OCI-LY7 (cell line): ENCODE results near the gene PSME3.

ENCODE experiments used
- CTCF ChIP-seq: fragments of 200-600 bp; sonication (generic); conservative IDR thresholded peaks from 2 replicates; pipeline ENCODE4 v1.5.1; 2014; ENCODE audit warnings: mild to moderate bottlenecking, antibody characterized with exemption, low read length, moderate library complexity, mixed read lengths
- EZH2phosphoT487 ChIP-seq: fragments of 200-600 bp; sonication (generic); IDR thresholded peaks from 2 replicates; pipeline ENCODE4 v1.6.1; 2018; ENCODE audit warnings: low read depth, borderline replicate concordance, mild to moderate bottlenecking, mixed run types, antibody characterized with exemption, low read length, moderate library complexity, mixed read lengths

GRCh38 chr17:42844761-42845555 lies 11.8 kb downstream of the PSME3 start:
- TF ChIP-seq CTCF = no peak
- TF ChIP-seq EZH2phosphoT487 = no peak
